SK-N-MC (cell line): ENCODE results near the gene BCAP31.
"Not testable (repeated sequence)": the region's sequence is repeated elsewhere in the genome, so short reads cannot be mapped to it uniquely, and the experiment has no call there.

Experiments
- DNase-seq: peaks from one replicate; pipeline ENCODE4 v3.0.0-alpha.2; 2011; ENCODE audit warnings: low read depth, low spot score
- H3K27ac ChIP-seq: fragments of 200-600 bp; sonication (generic); 2 replicates; pipeline ENCODE4 v1.5.1; 2016; ENCODE audit warnings: mixed run types
- H3K36me3 ChIP-seq: fragments of 200-600 bp; sonication (generic); 2 replicates; pipeline ENCODE4 v1.6.1; 2017; ENCODE audit warnings: antibody characterized with exemption, low read length, mixed read lengths; ENCODE audit not compliant: insufficient read depth
- H3K4me3 ChIP-seq: fragments of 200-600 bp; sonication (generic); 2 replicates; pipeline ENCODE4 v1.5.1; 2016
- H3K9ac ChIP-seq: fragments of 200-600 bp; sonication (generic); 2 replicates; pipeline ENCODE4 v1.8.0; 2017; ENCODE audit warnings: mixed run types, mixed read lengths; ENCODE audit not compliant: insufficient read length
- H3K9me3 ChIP-seq: fragments of 200-600 bp; sonication (generic); 2 replicates; pipeline ENCODE4 v1.6.1; 2017; ENCODE audit warnings: low read depth, mild to moderate bottlenecking, antibody characterized with exemption, low read length, moderate library complexity, mixed read lengths
- EZH2 ChIP-seq: fragments of 200-600 bp; sonication (generic); IDR thresholded peaks from one replicate; pipeline ENCODE4 v1.6.1; 2017; ENCODE audit warnings: antibody characterized with exemption
- FOXP2 ChIP-seq: optimal IDR thresholded peaks from 2 replicates; pipeline ENCODE3; 2011; ENCODE audit warnings: mild to moderate bottlenecking, moderate library complexity; ENCODE audit not compliant: insufficient read depth; ENCODE audit errors: extremely low read length, control extremely low read depth
- POLR2AphosphoS5 ChIP-seq: IDR thresholded peaks from 2 replicates; pipeline ENCODE4 v1.6.1; 2012; ENCODE audit warnings: mild to moderate bottlenecking, low read depth, low read length, borderline replicate concordance

BCAP31 gene

GRCh38 chrX:153696100-153696499, 28.1 kb downstream of the BCAP31 start:
- Histone ChIP-seq H3K36me3 (peaks cover 3% of the 10 kb centered on the region; the same call in 1 of the 2 replicates), H3K9ac (no peak overlapping the region), H3K4me3 (no peak overlapping the region), H3K9me3 (no peaks in the 10 kb centered on the region), H3K27ac (no peak overlapping the region)
- TF ChIP-seq FOXP2, result no peak
- TF ChIP-seq EZH2, result no peak
- TF ChIP-seq POLR2AphosphoS5, result no peak
- no peak for DNase-seq

- no peak overlapping the region for H3K27ac ChIP-seq
- H3K36me3 ChIP-seq, result peaks cover 3% of the 10 kb centered on the region; the same call in 1 of the 2 replicates
- H3K4me3 ChIP-seq, result no peak overlapping the region
- TF ChIP-seq POLR2AphosphoS5 (no peak), FOXP2 (no peak), EZH2 (no peak)
- no peak for DNase-seq
- no peak overlapping the region for H3K9ac ChIP-seq
- no peaks in the 10 kb centered on the region for H3K9me3 ChIP-seq
Observed at GRCh38 chrX:153694687-153695270, 29.4 kb downstream of the BCAP31 start.

- not testable (repeated sequence) for H3K9ac ChIP-seq, H3K9me3 ChIP-seq, H3K36me3 ChIP-seq, H3K27ac ChIP-seq, DNase-seq, H3K4me3 ChIP-seq
Observed at GRCh38 chrX:153694256-153694655, 29.9 kb downstream of the BCAP31 start.

GRCh38 chrX:153693216-153694086, 30.7 kb downstream of the BCAP31 start:
- peaks cover 3% of the 10 kb centered on the region; the same call in 1 of the 2 replicates for H3K36me3 ChIP-seq
- H3K9ac ChIP-seq, result no peak overlapping the region
- no peaks in the 10 kb centered on the region for H3K9me3 ChIP-seq
- DNase-seq, result no peak
- H3K27ac ChIP-seq, result no peak overlapping the region
- no peak overlapping the region for H3K4me3 ChIP-seq
- no peak for TF ChIP-seq FOXP2
- no peak for TF ChIP-seq EZH2
- TF ChIP-seq POLR2AphosphoS5, result no peak

GRCh38 chrX:153692611-153693156, 31.5 kb downstream of the BCAP31 start:
- DNase-seq, result no peak
- TF ChIP-seq FOXP2 (no peak), POLR2AphosphoS5 (no peak), EZH2 (no peak)
- Histone ChIP-seq H3K9me3 (no peaks in the 10 kb centered on the region), H3K4me3 (no peak overlapping the region), H3K9ac (no peak overlapping the region), H3K27ac (no peak overlapping the region), H3K36me3 (peaks cover 3% of the 10 kb centered on the region; the same call in 1 of the 2 replicates)

- TF ChIP-seq EZH2, result no peak
- TF ChIP-seq FOXP2, result no peak
- TF ChIP-seq POLR2AphosphoS5, result no peak
- H3K4me3 ChIP-seq, result no peak overlapping the region
- no peak overlapping the region for H3K9ac ChIP-seq
- peaks cover 3% of the 10 kb centered on the region; the same call in 1 of the 2 replicates for H3K36me3 ChIP-seq
- no peaks in the 10 kb centered on the region for H3K9me3 ChIP-seq
- DNase-seq, result no peak
- no peak overlapping the region for H3K27ac ChIP-seq
Observed at GRCh38 chrX:153692003-153692402, 32.2 kb downstream of the BCAP31 start.

GRCh38 chrX:153691032-153691827, 33.0 kb downstream of the BCAP31 start:
- H3K27ac ChIP-seq, H3K9me3 ChIP-seq, DNase-seq, H3K4me3 ChIP-seq, H3K36me3 ChIP-seq, H3K9ac ChIP-seq: not testable (repeated sequence)

GRCh38 chrX:153690466-153690865, 33.7 kb downstream of the BCAP31 start:
- peaks cover 3% of the 10 kb centered on the region; the same call in 1 of the 2 replicates for H3K36me3 ChIP-seq
- H3K4me3 ChIP-seq, result no peak overlapping the region
- H3K9me3 ChIP-seq, result no peaks in the 10 kb centered on the region
- DNase-seq, result no peak
- H3K27ac ChIP-seq, result no peak overlapping the region
- TF ChIP-seq EZH2 (no peak), POLR2AphosphoS5 (no peak), FOXP2 (no peak)
- H3K9ac ChIP-seq, result no peak overlapping the region
